ENCODE data around the gene TIMP2.

TIMP2 gene

GRCh38 chr17:78929908-78930775 is 5.0 kb upstream of the TIMP2 start:
- H3K4me3 ChIP-seq (ENCODE audit: low read length), result no peak overlapping the region
- no peak for TF ChIP-seq CTCF (conservative IDR thresholded peaks at IDR 0.05; ENCODE audit: low read length)
- no peak for DNase-seq (ENCODE audit: low read depth)

GRCh38 chr17:78925662-78926555 is 722 bp upstream of the TIMP2 start:
- no peak for TF ChIP-seq CTCF (conservative IDR thresholded peaks at IDR 0.05; ENCODE audit: low read length)
- H3K4me3 ChIP-seq (ENCODE audit: low read length), result peak overlapping the region; percentile 86
- DNase-seq (ENCODE audit: low read depth), result peak; percentile 91

- H3K4me3 ChIP-seq (ENCODE audit: low read length), result peak overlapping the region; percentile 86
- DNase-seq (ENCODE audit: low read depth), result peak; percentile 59
- no peak for TF ChIP-seq CTCF (conservative IDR thresholded peaks at IDR 0.05; ENCODE audit: low read length)
Measured at GRCh38 chr17:78924481-78925151, 571 bp downstream of the TIMP2 start.

- H3K4me3 ChIP-seq (ENCODE audit: low read length), result peak overlapping the region; percentile 86
- no peak for TF ChIP-seq CTCF (conservative IDR thresholded peaks at IDR 0.05; ENCODE audit: low read length)
- no peak for DNase-seq (ENCODE audit: low read depth)
Measured at GRCh38 chr17:78923660-78924453, 1.3 kb downstream of the TIMP2 start.

- H3K4me3 ChIP-seq (ENCODE audit: low read length), result peak overlapping the region; percentile 86
- DNase-seq (ENCODE audit: low read depth), result no peak
- TF ChIP-seq CTCF (conservative IDR thresholded peaks at IDR 0.05; ENCODE audit: low read length), result no peak
Measured at GRCh38 chr17:78922816-78923498, 2.2 kb downstream of the TIMP2 start.

GRCh38 chr17:78921437-78921971 is 3.7 kb downstream of the TIMP2 start:
- H3K4me3 ChIP-seq (ENCODE audit: low read length), result peak overlapping the region; percentile 39
- DNase-seq (ENCODE audit: low read depth), result peak; percentile 49
- no peak for TF ChIP-seq CTCF (conservative IDR thresholded peaks at IDR 0.05; ENCODE audit: low read length)
